Measurements from ENCODE around the gene FANCC.

DNA sequence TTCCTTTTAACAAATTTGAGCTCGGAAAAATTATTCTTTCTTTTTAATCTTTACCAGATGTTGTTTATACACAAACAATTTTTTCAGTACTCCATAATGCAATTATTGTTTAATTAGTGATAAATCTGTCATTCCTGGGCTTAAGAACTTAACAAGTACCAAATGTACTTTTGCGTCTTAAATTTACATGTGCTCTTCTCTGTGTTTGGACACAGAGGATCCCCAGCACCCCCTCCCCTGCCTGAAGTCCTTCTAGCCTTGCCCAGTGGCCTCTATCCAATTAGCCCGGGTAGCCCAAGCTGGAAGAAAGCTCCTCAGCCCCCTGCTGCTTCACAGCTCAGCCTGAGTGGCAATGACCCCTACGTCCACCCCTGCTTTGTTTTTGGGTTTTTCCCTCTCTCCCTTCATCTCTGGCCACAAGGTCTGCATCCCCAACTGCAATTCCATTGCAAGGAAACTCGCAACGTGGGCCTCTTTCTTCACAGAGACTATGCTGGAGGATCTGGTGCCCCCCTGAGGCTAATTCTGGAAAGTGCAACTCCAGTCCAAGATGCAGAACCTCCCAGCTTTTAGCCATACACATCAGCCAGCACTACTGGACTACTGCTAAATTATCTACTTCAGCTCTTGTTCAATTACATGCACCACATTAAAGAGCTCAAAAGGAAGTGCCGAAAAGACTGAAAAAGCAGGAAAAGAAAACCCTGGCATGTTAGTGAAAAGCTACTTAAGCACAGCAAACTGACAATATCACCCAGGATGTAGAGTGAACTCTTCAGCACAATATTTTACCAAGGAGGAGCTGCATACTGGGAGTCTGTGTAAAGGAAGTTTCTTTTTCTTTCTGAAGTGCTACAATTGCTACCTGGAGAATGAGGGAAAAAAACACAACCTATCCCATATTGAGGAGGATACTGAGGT lies 186.2 kb downstream of the FANCC start:
- TF ChIP-seq REST (IDR thresholded peaks at IDR 0.05; ENCODE audit: low read depth) = no peak
- no peak for TF ChIP-seq FOXM1 (IDR thresholded peaks at IDR 0.05; ENCODE audit: borderline replicate concordance, low read depth)
- no peak for TF ChIP-seq EGR1 (IDR thresholded peaks at IDR 0.05)

Measured in Ishikawa (cell line).